NCI-H82 (cell line): ENCODE results near the gene GSX2.
"Not testable (repeated sequence)": the region's sequence is repeated elsewhere in the genome, so short reads cannot be mapped to it uniquely, and the experiment has no call there.

Experiments
- DNase-seq: peaks from one replicate; lab custom pipeline; 2025; lab: John Stamatoyannopoulos, UW

GSX2 gene

DNA sequence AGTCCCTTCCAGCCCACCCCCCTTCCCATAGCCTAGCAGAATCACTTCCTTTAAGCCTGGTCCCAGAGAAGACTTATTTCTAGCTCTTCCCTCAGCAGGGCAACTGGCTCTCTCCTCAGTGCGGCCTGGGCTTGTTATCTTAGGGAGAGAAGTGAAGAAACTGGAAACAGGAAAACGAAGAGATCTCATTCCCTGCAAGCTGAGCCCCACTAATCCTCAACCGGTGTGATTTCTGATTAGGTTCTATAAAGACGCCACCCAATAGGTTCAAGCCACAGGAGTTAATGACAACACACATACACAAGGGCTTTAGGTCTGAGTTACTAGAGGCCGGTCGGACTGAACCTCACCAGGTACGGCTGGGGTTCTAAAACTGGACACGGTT lies 3.2 kb downstream of the GSX2 start:
- DNase-seq: peak; percentile 4

DNA sequence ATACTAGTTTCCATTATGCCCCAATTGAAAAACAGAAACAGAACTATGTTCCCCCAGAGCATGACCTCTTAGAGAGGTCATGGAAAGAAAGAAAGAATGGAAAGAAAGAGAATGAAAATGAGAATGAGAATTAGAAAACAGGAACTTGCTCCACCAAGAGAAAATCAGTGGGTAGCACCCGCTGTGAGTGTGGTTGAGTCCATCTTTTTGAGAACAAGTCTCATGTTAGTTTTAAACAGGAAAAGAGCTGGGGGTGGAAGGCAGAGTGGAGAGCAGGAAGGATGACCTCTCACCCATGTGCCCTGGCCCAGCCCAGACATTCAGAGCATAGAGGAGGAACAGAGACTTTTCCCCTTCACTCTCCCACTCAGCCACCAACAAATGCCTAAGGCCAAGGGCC lies 4.9 kb downstream of the GSX2 start:
- DNase-seq: no peak

DNA sequence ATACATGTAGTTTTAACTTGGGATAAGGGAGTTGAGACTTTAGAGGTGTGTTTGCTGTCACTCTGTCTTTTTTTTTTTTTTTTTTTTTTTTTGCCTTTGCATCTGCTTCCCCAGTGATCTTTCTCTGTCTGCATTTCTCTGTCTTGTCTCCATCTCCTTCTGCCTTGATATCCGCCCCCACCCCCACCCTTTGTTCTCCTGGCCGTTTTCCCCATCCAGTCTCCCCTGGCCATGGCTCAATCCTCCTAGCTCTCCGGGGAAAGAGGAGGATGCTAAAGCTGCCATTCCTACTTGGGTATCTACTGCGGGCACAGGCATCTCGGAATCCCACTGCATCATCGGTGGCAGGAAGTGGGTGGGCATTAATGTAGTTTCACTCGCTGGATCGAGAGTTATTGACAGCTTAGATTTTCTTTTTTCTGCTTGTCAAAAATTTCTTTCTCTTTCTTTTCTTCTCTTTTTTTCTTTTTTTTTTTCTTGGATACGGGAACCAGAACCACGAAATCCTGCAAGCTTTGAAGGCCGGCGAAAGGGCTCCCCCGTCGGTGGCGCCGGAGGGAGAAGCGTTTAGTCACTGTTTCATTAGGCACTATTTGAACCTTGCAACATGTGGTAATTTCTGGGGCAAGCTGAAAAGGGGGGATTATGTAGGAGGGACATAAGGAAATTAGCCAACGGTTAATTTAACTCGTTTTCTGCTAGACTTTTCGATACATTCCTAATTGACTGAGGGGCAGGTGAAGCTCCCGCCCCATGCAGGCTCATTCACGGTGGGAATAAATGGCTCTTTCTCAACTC lies 8.2 kb downstream of the GSX2 start:
- no peak for DNase-seq

DNA sequence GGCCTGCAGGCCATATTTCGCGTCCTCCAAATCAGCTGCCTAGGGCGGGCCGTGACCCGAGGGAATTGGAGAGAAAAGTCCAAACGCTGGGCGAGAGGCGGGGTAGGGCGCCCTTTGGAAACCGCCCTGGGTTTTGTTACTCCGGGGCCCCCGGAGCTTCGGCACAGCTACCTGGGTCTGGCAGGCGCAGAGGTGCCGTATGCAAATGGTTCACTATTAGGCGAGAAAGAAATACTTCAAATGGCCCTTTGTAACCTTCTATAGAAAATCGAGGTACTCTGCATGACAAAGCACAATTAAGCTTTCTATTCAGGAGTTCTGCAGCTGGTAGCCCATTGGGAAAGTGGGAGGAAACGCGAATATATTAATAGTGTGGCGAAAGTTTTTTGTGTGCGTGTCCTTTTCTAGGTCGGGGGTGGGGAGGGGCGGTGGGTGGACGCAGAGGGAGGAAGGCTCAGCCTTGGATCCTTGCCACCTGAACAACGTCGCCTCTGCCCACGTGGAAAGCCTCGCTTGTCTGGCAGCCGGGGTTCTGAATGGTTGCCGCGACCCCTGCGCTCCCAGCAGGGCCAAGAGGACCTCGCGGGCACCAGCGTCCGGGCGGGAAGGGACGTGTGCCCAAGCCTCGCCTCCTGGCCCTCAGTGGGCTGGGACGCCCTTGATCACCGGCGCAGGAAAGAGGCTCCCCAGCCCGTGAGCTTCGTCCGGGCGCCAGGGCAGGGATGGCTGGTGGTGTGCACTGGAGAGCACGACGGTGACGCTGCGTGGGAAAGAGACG lies 9.5 kb downstream of the GSX2 start:
- no peak for DNase-seq

DNA sequence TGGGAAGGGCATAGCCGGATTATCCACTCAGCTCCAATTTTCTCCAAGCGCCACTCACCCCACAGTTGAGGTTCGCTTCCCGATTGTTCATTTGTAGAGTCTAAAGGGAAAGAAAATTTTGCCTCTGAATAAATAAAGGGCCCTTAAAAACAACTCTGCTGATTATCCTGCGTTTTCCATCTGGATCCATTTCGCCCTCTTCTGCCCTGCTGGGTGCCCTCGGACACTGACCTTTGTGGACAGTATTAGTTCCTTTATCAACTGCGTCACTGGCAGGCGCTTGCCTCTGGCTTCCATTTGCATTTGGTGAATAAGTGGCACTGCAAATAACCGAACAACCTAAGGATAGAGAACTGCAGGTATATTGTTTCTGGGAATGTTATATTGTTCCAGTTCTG lies 10.1 kb downstream of the GSX2 start:
- DNase-seq: no peak

DNA sequence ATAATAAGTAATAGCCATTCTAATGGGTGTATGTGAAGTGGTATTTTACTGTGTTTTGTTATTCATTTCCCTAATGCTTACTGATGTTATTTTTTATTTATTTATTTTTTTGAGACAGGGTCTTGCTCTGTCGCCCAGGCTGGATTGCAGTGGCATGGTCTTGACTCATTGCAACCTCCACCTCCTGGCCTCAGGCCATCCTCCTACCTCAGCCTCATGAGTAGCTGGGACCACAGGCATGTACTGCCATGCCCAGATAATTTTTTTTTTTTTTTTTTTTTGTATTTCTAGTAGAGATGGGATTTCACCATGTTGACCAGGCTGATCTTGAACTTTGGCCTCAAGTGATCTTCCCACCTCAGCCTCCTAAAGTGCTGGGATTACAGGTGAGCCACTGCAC lies 13.2 kb downstream of the GSX2 start:
- not testable (repeated sequence) for DNase-seq

DNA sequence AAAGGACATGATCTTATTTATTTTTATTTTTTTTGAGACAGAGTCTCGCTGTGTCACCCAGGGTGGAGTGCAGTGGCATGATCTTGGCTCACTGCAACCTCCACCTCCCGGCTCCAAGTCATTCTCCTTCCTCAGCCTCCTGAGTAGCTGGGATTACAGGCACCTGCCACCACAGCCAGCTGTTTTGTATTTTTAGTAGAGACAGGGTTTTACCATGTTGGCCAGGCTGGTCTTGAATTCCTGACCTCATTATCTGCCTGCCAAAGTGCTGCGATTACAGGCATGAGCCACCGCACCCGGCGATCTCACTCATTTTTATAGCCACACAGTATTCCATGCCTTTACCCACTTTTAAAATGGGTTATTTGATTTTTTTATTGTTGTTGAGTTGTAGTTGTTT lies 16.3 kb downstream of the GSX2 start:
- not testable (repeated sequence) for DNase-seq

DNA sequence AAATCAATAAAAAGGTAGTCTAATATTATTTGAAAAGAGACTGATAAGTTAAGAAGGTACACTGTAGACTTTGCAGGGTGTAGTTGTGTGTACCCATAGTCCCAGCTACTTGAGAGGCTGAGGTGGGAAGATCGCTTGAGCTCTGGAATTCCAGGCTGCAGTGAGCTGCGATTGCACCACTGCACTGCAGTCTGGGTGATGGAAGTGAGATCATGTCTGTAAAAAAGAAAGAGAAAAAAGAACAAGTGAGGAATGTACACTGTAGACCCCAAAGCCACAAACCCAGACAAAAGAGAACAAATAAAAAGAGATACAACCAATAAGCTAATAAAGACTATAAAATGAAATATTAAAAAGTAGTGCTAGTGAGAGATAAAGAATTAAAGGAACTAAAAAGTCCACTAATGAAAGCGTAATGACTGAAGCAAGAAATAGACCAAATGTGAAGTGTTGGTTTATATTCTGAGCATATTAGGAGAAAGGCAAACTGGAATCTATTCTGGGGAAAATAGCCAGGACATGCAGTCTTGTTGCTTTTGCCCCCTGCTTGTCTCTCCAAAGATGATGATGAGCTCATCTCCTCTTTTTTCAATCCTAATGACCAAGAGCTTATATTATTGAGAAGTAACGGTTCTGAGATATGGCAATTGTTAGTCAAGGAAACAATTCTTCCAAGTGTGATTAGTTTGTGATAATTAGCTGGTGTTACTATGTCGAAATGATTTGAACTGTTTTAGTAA lies 19.1 kb downstream of the GSX2 start:
- DNase-seq: no peak

DNA sequence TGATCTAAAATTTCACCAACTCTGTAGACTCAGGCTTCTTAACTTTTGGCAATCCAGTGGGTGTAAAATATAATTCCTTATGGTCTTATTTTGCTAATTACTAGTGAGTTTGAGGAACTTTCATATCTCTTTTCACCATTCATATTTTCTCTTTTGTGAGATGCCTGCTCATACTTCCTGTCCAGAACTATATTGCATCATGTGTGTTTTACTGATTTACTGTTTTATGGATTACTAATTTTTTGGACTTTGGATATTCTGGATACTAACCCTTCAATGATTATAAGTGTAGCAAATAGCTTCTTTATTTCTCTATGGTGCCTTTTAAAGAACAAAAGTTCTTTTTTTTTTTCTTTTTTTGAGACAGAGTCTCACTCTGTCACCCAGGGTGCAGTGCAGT lies 20.6 kb downstream of the GSX2 start:
- DNase-seq: no peak

DNA sequence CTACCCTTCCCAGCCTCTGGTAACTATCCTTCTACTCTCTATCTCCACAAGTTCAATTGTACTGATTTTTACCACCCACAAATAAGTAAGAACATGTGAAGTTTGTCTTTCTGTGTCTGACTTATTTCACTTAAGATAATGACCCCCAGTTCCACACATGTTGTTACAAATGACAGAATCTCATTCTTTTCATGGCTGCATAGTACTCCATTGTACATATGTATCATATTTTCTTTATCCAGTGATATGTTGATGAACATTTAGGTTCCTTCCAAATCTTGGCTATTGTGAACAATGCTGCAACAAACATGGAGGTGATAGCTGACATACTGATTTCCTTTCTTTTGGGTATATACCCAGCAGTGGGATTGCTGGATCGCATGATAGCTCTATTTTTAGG lies 27.7 kb downstream of the GSX2 start:
- DNase-seq: no peak

DNA sequence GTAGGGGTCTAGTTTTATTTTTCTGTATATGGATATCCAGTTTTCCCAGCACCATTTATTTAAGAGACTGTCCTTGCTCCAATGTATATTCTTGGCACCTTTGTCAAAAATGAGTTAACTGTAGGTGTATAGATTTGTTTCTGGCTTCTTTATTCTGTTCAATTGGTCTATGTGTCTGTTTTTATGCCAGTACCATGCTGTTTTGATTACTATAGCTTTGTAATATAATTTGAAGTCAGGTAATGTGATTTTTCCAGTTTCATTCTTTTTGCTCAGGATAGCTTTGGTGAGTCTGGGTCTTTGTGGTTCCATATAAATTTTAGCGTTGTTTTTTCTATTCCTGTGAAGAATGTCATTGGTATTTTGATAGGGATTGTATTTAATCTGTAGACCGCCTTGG lies 28.7 kb downstream of the GSX2 start:
- DNase-seq: not testable (repeated sequence)

DNA sequence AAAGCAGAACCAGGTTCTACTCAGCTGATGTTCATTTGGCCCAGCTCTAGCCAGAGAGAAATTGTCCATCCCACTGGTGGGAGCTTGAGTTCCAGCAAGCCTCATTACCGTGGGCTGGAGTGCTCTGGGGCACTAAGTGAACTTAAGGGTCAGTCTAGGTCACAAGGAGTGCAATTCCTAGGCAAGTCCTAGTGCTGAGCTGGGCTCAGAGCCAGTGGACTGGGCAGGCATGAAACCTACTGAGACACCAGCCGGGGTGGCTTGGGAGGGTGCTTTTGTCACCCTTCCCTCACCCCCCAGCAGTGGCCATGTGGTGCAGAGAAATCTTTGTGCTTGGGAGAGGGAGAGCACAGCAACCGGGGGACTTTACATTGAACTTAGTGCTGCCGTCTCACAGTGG lies 39.4 kb downstream of the GSX2 start:
- no peak for DNase-seq

DNA sequence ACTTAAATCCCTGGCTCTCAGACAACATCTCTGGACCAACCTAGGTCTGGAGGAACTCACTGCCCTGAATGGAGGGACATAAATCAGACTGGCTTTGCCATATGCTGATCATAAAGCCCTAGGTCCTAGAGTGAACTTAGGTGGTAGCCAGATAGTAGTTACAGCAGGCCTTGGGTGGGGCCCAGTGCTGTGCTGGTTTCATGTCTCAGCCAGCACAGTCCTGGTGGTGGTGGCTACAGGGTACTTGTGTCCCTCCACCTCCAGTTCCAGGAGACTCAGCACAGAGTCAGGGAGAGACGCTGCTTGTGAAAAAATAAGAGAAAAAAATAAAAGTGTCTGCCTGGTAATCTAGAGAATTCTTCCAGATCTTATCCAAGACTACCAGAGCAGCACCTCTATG lies 40.3 kb downstream of the GSX2 start:
- no peak for DNase-seq

DNA sequence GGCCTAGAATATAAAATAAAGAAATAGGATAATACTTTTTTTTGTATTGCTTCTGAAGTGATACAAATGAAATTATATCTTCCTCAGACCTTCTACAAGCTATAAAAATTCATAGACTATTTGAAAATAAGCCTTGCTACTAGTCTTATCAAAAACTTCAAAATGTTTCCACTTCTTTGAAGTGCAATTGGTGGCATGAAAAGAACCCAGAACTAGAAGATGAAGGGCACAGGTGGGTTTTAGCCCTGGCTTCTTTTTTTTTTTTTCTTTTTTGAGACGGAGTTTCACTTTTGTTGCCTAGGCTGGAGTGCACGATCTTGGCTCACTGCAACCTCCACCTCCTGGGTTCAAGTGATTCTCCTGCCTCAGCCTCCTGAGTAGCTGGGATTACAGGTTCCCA lies 44.2 kb downstream of the GSX2 start:
- no peak for DNase-seq

DNA sequence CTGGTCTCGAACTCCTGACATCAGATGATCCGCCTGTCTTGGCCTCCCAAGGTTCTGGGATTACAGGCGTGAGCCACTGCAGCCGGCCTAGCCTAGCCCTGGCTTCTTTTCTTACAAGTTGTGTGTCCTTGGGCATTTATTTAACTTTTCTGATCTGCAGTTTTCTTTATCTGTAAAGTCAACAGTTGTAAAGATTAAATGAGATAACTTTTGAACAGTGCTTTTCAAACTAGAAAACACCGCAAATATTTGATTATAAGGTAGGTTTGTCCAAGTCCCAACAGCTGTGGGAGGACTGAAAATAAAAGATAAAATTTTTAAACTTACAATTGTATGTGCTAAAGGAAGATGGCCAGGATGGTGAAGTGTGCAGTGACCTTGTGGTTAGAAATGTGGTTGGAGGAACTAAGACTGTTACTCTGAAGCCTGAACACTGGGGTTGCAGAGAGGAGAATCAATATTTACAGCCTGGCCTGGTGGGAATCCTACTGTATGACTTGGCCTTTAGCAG lies 44.8 kb downstream of the GSX2 start:
- DNase-seq: no peak

DNA sequence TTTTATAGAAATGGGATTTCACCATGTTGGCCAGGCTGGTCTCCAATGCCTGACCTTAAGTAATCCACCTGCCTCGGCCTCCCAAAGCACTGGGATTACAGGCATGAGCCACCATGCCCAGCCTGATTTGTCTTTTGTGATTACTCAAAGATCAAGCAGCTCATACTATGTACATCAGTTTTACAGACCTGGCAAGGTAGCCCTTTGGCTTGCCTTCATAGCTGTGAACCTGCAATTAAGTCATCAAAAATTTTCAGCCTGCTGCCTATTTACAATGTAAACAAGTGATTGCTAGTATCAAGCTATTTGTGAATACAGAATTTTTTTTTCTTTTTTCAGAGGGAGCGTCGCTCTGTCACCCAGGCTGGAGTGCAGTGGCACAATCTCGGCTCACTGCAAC lies 46.2 kb downstream of the GSX2 start:
- no peak for DNase-seq

DNA sequence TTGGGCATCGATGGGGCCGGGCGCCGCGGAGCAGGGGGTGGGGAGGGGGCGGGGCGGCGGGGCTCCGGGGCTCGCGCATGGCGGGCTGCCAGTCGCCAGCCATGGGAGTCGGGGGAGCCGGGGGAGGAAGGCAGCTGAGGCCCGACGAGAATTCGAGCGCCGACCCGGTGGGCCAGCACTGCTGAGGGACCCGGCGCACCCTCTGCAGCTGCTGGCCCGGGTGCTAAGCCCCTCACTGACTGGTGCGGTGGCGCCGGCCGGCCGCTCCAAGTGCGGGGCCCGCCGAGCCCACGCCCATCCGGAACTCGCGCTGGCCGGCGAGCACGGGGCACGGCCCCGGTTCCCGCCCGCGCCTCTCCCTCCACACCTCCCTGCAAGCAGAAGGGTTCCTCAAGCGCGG lies 49.4 kb downstream of the GSX2 start:
- DNase-seq: no peak
